Neural progenitor cell (in vitro differentiated cells): Measurements from ENCODE around the gene GATA2. TPM values are rescaled to one million over a fixed set of nuclear protein-coding genes. Genes with fewer than 3 reads are reported as not detected.

Experiments
- DNase-seq: peaks from one replicate; pipeline ENCODE4 v3.0.0-alpha.2; 2016; ENCODE audit warnings: low spot score
- H2AFZ ChIP-seq: fragments of 200-600 bp; sonication (generic); replicated peaks from 2 replicates; pipeline ENCODE4 v1.6.1; 2016; ENCODE audit warnings: antibody characterized with exemption
- H3F3A ChIP-seq: fragments of 200-600 bp; sonication (generic); 2 replicates; pipeline ENCODE4 v1.6.1; 2016; ENCODE audit warnings: antibody characterized with exemption, low read depth
- H3K27ac ChIP-seq: fragments of 200-600 bp; sonication (generic); 2 replicates; pipeline ENCODE4 v1.5.1; 2016; ENCODE audit warnings: mild to moderate bottlenecking
- H3K27me3 ChIP-seq: fragments of 200-600 bp; sonication (generic); 2 replicates; pipeline ENCODE4 v1.6.1; 2016; ENCODE audit warnings: mild to moderate bottlenecking, moderate library complexity
- H3K36me3 ChIP-seq: fragments of 200-600 bp; sonication (generic); 2 replicates; pipeline ENCODE4 v1.5.1; 2016
- H3K4me1 ChIP-seq: fragments of 200-600 bp; sonication (generic); 2 replicates; pipeline ENCODE4 v1.6.1; 2016; ENCODE audit warnings: mixed run types
- H3K4me2 ChIP-seq: fragments of 200-600 bp; sonication (generic); 2 replicates; pipeline ENCODE4 v1.6.1; 2016
- H3K4me3 ChIP-seq: fragments of 200-600 bp; sonication (generic); 2 replicates; pipeline ENCODE4 v1.5.1; 2016
- H3K79me2 ChIP-seq: fragments of 200-600 bp; sonication (generic); 2 replicates; pipeline ENCODE4 v1.6.1; 2016; ENCODE audit warnings: low read depth
- H3K9ac ChIP-seq: fragments of 200-600 bp; sonication (generic); 2 replicates; pipeline ENCODE4 v1.6.1; 2016
- H3K9me3 ChIP-seq: fragments of 200-600 bp; sonication (generic); 2 replicates; pipeline ENCODE4 v1.5.1; 2016; ENCODE audit warnings: low read depth
- H4K20me1 ChIP-seq: fragments of 200-600 bp; sonication (generic); 2 replicates; pipeline ENCODE4 v1.6.1; 2016; ENCODE audit warnings: low read depth
- H3K27ac Mint-ChIP-seq: 3 replicates; pipeline ENCODE4 v1.8.0; 2021; ENCODE audit warnings: mixed read lengths
- H3K27me3 Mint-ChIP-seq: 2 replicates; pipeline ENCODE4 v1.8.0; 2022; ENCODE audit warnings: low read depth, mild to moderate bottlenecking, inconsistent platforms, moderate library complexity, mixed read lengths; ENCODE audit not compliant: insufficient read depth
- H3K36me3 Mint-ChIP-seq: 3 replicates; pipeline ENCODE4 v1.8.0; 2021; ENCODE audit warnings: mixed read lengths
- H3K4me1 Mint-ChIP-seq: 3 replicates; pipeline ENCODE4 v1.8.0; 2021; ENCODE audit warnings: mixed read lengths
- H3K4me3 Mint-ChIP-seq: 3 replicates; pipeline ENCODE4 v1.8.0; 2021; ENCODE audit warnings: mild to moderate bottlenecking, moderate library complexity, mixed read lengths
- H3K9me3 Mint-ChIP-seq: 3 replicates; pipeline ENCODE4 v1.8.0; 2020; ENCODE audit warnings: mixed read lengths
- CTCF ChIP-seq: fragments of 200-600 bp; sonication (generic); IDR thresholded peaks from 2 replicates; pipeline ENCODE4 v1.5.1; 2017; ENCODE audit warnings: antibody characterized with exemption, mild to moderate bottlenecking
- EZH2 ChIP-seq: fragments of 200-600 bp; sonication (generic); IDR thresholded peaks from 2 replicates; pipeline ENCODE4 v1.6.1; 2017; ENCODE audit warnings: antibody characterized with exemption, mild to moderate bottlenecking, moderate library complexity
- EZH2phosphoT487 ChIP-seq: fragments of 200-600 bp; sonication (generic); IDR thresholded peaks from 2 replicates; pipeline ENCODE4 v1.6.1; 2017; ENCODE audit warnings: antibody characterized with exemption
- total RNA-seq: library from RNA; depleted of rRNA; stranded (reverse); fragments of >200 nt; gene quantifications from 2 replicates; pipeline ENCODE4 v1.2.3, GENCODE V29; 2015; ENCODE audit warnings: low replicate concordance

GATA2 gene
- total RNA-seq, 1 donor from 2014 or later, result not detected

GRCh38 chr3:128470134-128470899 lies 22.7 kb downstream of the GATA2 start:
- H3F3A ChIP-seq, result no peaks in the 10 kb centered on the region
- H2AFZ ChIP-seq, result no peak overlapping the region
- H3K4me1 Mint-ChIP-seq, result peaks cover 5% of the 10 kb centered on the region
- H3K4me3 Mint-ChIP-seq, result no peak overlapping the region
- H3K27ac ChIP-seq, result no peak overlapping the region
- no peak for DNase-seq
- no peak overlapping the region for H3K9ac ChIP-seq
- no peak overlapping the region for H3K27ac Mint-ChIP-seq
- H3K9me3 Mint-ChIP-seq, result peaks cover 2% of the 10 kb centered on the region
- H3K4me3 ChIP-seq, result no peak overlapping the region
- no peaks in the 10 kb centered on the region for H3K9me3 ChIP-seq
- H3K36me3 Mint-ChIP-seq, result no peaks in the 10 kb centered on the region
- no peaks in the 10 kb centered on the region for H3K36me3 ChIP-seq
- no peaks in the 10 kb centered on the region for H3K79me2 ChIP-seq
- no peak overlapping the region for H3K4me2 ChIP-seq
- H3K27me3 Mint-ChIP-seq, result peaks cover 40% of the 10 kb centered on the region
- TF ChIP-seq CTCF (no peak), EZH2phosphoT487 (no peak), EZH2 (no peak)
- H3K4me1 ChIP-seq, result peaks cover 5% of the 10 kb centered on the region
- H3K27me3 ChIP-seq, result peaks cover 72% of the 10 kb centered on the region
- no peaks in the 10 kb centered on the region for H4K20me1 ChIP-seq

GRCh38 chr3:128469556-128469955 lies 23.4 kb downstream of the GATA2 start:
- Histone ChIP-seq H3K9ac (no peak overlapping the region), H3K4me3 (no peak overlapping the region), H3F3A (no peaks in the 10 kb centered on the region), H3K4me2 (no peak overlapping the region), H3K9me3 (no peaks in the 10 kb centered on the region), H3K27me3 (peaks cover 72% of the 10 kb centered on the region), H4K20me1 (no peaks in the 10 kb centered on the region), H3K79me2 (no peaks in the 10 kb centered on the region), H3K27ac (no peak overlapping the region), H2AFZ (no peak overlapping the region), H3K36me3 (no peaks in the 10 kb centered on the region), H3K4me1 (peaks cover 5% of the 10 kb centered on the region)
- DNase-seq, result no peak
- peaks cover 37% of the 10 kb centered on the region for H3K27me3 Mint-ChIP-seq
- H3K36me3 Mint-ChIP-seq, result no peaks in the 10 kb centered on the region
- H3K4me1 Mint-ChIP-seq, result peaks cover 5% of the 10 kb centered on the region
- no peak overlapping the region for H3K27ac Mint-ChIP-seq
- H3K9me3 Mint-ChIP-seq, result peaks cover 2% of the 10 kb centered on the region
- TF ChIP-seq CTCF (no peak), EZH2phosphoT487 (no peak), EZH2 (no peak)
- H3K4me3 Mint-ChIP-seq, result no peak overlapping the region

GRCh38 chr3:128468791-128469527 lies 24.0 kb downstream of the GATA2 start:
- Mint-ChIP-seq H3K4me3 (no peak overlapping the region), H3K27me3 (peaks cover 35% of the 10 kb centered on the region), H3K36me3 (no peaks in the 10 kb centered on the region), H3K27ac (no peak overlapping the region), H3K4me1 (peaks cover 5% of the 10 kb centered on the region), H3K9me3 (peaks cover 2% of the 10 kb centered on the region)
- Histone ChIP-seq H3K79me2 (no peaks in the 10 kb centered on the region), H3K27me3 (peaks cover 72% of the 10 kb centered on the region), H3K27ac (no peak overlapping the region), H3K4me2 (no peak overlapping the region), H3K4me1 (peaks cover 5% of the 10 kb centered on the region), H3K36me3 (no peaks in the 10 kb centered on the region), H2AFZ (no peak overlapping the region), H3K9me3 (no peaks in the 10 kb centered on the region), H3K4me3 (no peak overlapping the region), H3K9ac (no peak overlapping the region), H3F3A (no peaks in the 10 kb centered on the region), H4K20me1 (no peaks in the 10 kb centered on the region)
- TF ChIP-seq EZH2, result no peak
- no peak for TF ChIP-seq CTCF
- no peak for DNase-seq
